ENCODE data around the gene MMP11.

Gene MMP11

GRCh38 chr22:23779083-23779482 lies 6.4 kb downstream of the MMP11 start:
- DNase-seq (ENCODE audit: extremely low spot score, insufficient read length, low read depth): no peak
- FAIRE-seq: no peak

GRCh38 chr22:23779731-23780130 lies 7.1 kb downstream of the MMP11 start:
- FAIRE-seq: no peak
- no peak for DNase-seq (ENCODE audit: extremely low spot score, insufficient read length, low read depth)

GRCh38 chr22:23780146-23780748 lies 7.6 kb downstream of the MMP11 start:
- FAIRE-seq: no peak
- DNase-seq (ENCODE audit: extremely low spot score, insufficient read length, low read depth): no peak

- no peak for FAIRE-seq
- DNase-seq (ENCODE audit: extremely low spot score, insufficient read length, low read depth): no peak
Observed at GRCh38 chr22:23781065-23781464, 8.4 kb downstream of the MMP11 start.

GRCh38 chr22:23781511-23782183 lies 9.0 kb downstream of the MMP11 start:
- DNase-seq (ENCODE audit: extremely low spot score, insufficient read length, low read depth) (no peak), FAIRE-seq (no peak)

- DNase-seq (ENCODE audit: extremely low spot score, insufficient read length, low read depth) (no peak), FAIRE-seq (no peak)
Observed at GRCh38 chr22:23782252-23782651, 9.6 kb downstream of the MMP11 start.

- no peak for DNase-seq (ENCODE audit: extremely low spot score, insufficient read length, low read depth)
- FAIRE-seq: no peak
Observed at GRCh38 chr22:23782703-23783102, 10.1 kb downstream of the MMP11 start.

GRCh38 chr22:23783265-23784150 lies 10.9 kb downstream of the MMP11 start:
- DNase-seq (ENCODE audit: extremely low spot score, insufficient read length, low read depth) (no peak), FAIRE-seq (no peak)

GRCh38 chr22:23784215-23784732 lies 11.6 kb downstream of the MMP11 start:
- no peak for FAIRE-seq
- no peak for DNase-seq (ENCODE audit: extremely low spot score, insufficient read length, low read depth)

- FAIRE-seq (no peak), DNase-seq (ENCODE audit: extremely low spot score, insufficient read length, low read depth) (no peak)
Observed at GRCh38 chr22:23786261-23786710, 13.6 kb downstream of the MMP11 start.

GRCh38 chr22:23786752-23787599 lies 14.3 kb downstream of the MMP11 start, which contains the start of gene SMARCB1:
Gene SMARCB1, plus strand, starts transcription at chr22:23786966. Its CDS starts 204 bp downstream, at chr22:23787170.
- FAIRE-seq: peak; percentile 78
- peak; percentile 89 for DNase-seq (ENCODE audit: extremely low spot score, insufficient read length, low read depth)

- FAIRE-seq: no peak
- no peak for DNase-seq (ENCODE audit: extremely low spot score, insufficient read length, low read depth)
Observed at GRCh38 chr22:23787600-23787896, 14.9 kb downstream of the MMP11 start.

- DNase-seq (ENCODE audit: extremely low spot score, insufficient read length, low read depth): no peak
- no peak for FAIRE-seq
Observed at GRCh38 chr22:23787910-23788309, 15.3 kb downstream of the MMP11 start.

GRCh38 chr22:23789121-23789520 lies 16.5 kb downstream of the MMP11 start:
- DNase-seq (ENCODE audit: extremely low spot score, insufficient read length, low read depth) (no peak), FAIRE-seq (no peak)

- DNase-seq (ENCODE audit: extremely low spot score, insufficient read length, low read depth) (no peak), FAIRE-seq (no peak)
Observed at GRCh38 chr22:23789638-23790037, 17.0 kb downstream of the MMP11 start.

- FAIRE-seq (no peak), DNase-seq (ENCODE audit: extremely low spot score, insufficient read length, low read depth) (no peak)
Observed at GRCh38 chr22:23790819-23791737, 18.4 kb downstream of the MMP11 start.

- FAIRE-seq (no peak), DNase-seq (ENCODE audit: extremely low spot score, insufficient read length, low read depth) (no peak)
Observed at GRCh38 chr22:23791738-23792645, 19.3 kb downstream of the MMP11 start.

- no peak for DNase-seq (ENCODE audit: extremely low spot score, insufficient read length, low read depth)
- FAIRE-seq: no peak
Observed at GRCh38 chr22:23793326-23793725, 20.7 kb downstream of the MMP11 start.
